ENCODE measurements around the gene RUNX2. TPM values are rescaled to one million over a fixed set of nuclear protein-coding genes. Genes with fewer than 3 reads are reported as not detected.

Gene RUNX2
- total RNA-seq, 1 experiment from 2014 or later, result 7.0 TPM

DNA sequence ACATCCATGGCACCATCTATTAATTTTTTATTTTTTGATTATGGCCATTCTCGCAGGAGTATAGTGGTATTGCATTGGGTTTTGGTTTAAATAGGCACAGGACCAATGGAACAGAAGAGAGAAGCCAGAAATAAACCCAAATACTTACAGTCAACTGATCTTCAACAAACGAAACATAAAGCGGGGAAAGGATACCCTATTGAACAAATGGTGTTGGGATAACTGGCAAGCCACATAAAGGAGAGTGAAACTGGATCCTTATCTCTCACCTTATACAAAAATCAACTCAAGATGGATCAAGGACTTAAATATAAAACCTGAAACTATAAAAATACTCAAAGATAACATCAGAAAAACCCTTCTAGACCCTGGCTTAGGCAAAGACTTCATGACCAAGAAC is 25.3 kb upstream of the RUNX2 start:
- no peak for ATAC-seq
- POLR2A ChIA-PET, result no interaction called here

DNA sequence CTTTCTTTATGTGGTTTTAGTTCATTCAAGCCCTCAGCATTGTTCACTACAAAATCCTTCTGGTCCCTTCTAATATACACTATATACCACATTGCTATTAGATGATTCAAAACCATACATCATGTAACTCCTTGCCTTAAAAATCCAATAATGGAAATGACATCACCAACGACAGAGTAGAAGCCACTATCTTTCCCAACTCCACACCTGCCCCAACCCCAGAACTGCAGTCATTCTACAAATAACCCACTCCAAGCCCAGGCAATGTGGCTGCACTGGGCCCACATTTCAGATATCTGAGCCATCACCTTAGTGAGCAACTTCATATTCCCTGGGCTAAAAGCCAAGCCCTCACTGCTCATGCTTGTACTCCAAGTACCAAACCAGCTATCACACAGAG is 22.6 kb upstream of the RUNX2 start:
- in situ Hi-C loops (cut with HindIII; ENCODE audit: low pct_unique_long_range_greater_than_20kb, low sequenced_read_pairs) (no loop called here), intact Hi-C loops (cut with micrococcal nuclease; ENCODE audit: unreplicated experiment) (no loop called here)
- TF ChIP-seq SIN3A (IDR thresholded peaks at IDR 0.05; ENCODE audit: borderline replicate concordance, insufficient read depth, low read depth, low read length), result no peak
- TF ChIP-seq, protein P1, sequence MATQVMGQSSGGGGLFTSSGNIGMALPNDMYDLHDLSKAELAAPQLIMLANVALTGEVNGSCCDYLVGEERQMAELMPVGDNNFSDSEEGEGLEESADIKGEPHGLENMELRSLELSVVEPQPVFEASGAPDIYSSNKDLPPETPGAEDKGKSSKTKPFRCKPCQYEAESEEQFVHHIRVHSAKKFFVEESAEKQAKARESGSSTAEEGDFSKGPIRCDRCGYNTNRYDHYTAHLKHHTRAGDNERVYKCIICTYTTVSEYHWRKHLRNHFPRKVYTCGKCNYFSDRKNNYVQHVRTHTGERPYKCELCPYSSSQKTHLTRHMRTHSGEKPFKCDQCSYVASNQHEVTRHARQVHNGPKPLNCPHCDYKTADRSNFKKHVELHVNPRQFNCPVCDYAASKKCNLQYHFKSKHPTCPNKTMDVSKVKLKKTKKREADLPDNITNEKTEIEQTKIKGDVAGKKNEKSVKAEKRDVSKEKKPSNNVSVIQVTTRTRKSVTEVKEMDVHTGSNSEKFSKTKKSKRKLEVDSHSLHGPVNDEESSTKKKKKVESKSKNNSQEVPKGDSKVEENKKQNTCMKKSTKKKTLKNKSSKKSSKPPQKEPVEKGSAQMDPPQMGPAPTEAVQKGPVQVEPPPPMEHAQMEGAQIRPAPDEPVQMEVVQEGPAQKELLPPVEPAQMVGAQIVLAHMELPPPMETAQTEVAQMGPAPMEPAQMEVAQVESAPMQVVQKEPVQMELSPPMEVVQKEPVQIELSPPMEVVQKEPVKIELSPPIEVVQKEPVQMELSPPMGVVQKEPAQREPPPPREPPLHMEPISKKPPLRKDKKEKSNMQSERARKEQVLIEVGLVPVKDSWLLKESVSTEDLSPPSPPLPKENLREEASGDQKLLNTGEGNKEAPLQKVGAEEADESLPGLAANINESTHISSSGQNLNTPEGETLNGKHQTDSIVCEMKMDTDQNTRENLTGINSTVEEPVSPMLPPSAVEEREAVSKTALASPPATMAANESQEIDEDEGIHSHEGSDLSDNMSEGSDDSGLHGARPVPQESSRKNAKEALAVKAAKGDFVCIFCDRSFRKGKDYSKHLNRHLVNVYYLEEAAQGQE (IDR thresholded peaks at IDR 0.05; ENCODE audit: insufficient read depth in 1 of 2, low read depth in 2 of 2, low read length in 1 of 2), result no peak
- no peak for TF ChIP-seq TCF7L2 (IDR thresholded peaks at IDR 0.05; ENCODE audit: low read depth, low read length)
- TF ChIP-seq POLR2AphosphoS5 (IDR thresholded peaks at IDR 0.05; ENCODE audit: low read depth, low read length), result no peak
- TF ChIP-seq, protein P2, sequence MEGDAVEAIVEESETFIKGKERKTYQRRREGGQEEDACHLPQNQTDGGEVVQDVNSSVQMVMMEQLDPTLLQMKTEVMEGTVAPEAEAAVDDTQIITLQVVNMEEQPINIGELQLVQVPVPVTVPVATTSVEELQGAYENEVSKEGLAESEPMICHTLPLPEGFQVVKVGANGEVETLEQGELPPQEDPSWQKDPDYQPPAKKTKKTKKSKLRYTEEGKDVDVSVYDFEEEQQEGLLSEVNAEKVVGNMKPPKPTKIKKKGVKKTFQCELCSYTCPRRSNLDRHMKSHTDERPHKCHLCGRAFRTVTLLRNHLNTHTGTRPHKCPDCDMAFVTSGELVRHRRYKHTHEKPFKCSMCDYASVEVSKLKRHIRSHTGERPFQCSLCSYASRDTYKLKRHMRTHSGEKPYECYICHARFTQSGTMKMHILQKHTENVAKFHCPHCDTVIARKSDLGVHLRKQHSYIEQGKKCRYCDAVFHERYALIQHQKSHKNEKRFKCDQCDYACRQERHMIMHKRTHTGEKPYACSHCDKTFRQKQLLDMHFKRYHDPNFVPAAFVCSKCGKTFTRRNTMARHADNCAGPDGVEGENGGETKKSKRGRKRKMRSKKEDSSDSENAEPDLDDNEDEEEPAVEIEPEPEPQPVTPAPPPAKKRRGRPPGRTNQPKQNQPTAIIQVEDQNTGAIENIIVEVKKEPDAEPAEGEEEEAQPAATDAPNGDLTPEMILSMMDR (IDR thresholded peaks at IDR 0.05), result no peak
- ATAC-seq, result no peak
- no TSS peak for BruUV-seq (replicated peaks)
- Histone ChIP-seq H3K4me1 (ENCODE audit: control insufficient read depth, insufficient read depth, low read length) (no peaks in the 10 kb centered on the region), H3K27ac (ENCODE audit: low read length) (no peak overlapping the region), H3K9me3 (ENCODE audit: control insufficient read depth, insufficient read depth, low read depth, low read length) (no peaks in the 10 kb centered on the region), H3K27me3 (ENCODE audit: control insufficient read depth, insufficient read depth, low read length) (no peaks in the 10 kb centered on the region), H3K36me3 (ENCODE audit: control insufficient read depth, insufficient read depth, low read length) (no peaks in the 10 kb centered on the region), H3K4me3 (ENCODE audit: low read depth in 2 of 2, low read length in 2 of 2) (no peak overlapping the region)
- no peak for DNase-seq (ENCODE audit: low read depth, low spot score)
- POLR2A ChIA-PET, result no interaction called here
- CTCF ChIA-PET, result no interaction called here

More for the DNA sequence above, 25.3 kb upstream of the RUNX2 start:
- DNase-seq (ENCODE audit: low read depth, low spot score), result no peak
- intact Hi-C loops (cut with micrococcal nuclease; ENCODE audit: unreplicated experiment) (no loop called here), in situ Hi-C loops (cut with HindIII; ENCODE audit: low pct_unique_long_range_greater_than_20kb, low sequenced_read_pairs) (no loop called here)
- no peaks in the 10 kb centered on the region for H3K9me3 ChIP-seq (ENCODE audit: control insufficient read depth, insufficient read depth, low read depth, low read length)
- H3K27ac ChIP-seq (ENCODE audit: low read length), result no peak overlapping the region
- no TSS peak for BruUV-seq (replicated peaks)
- H3K36me3 ChIP-seq (ENCODE audit: control insufficient read depth, insufficient read depth, low read length), result no peaks in the 10 kb centered on the region
- H3K27me3 ChIP-seq (ENCODE audit: control insufficient read depth, insufficient read depth, low read length), result no peaks in the 10 kb centered on the region
- CTCF ChIA-PET, result no interaction called here
- no peak overlapping the region for H3K4me3 ChIP-seq (ENCODE audit: low read depth in 2 of 2, low read length in 2 of 2)
- no peaks in the 10 kb centered on the region for H3K4me1 ChIP-seq (ENCODE audit: control insufficient read depth, insufficient read depth, low read length)
- no peak for TF ChIP-seq POLR2AphosphoS5 (IDR thresholded peaks at IDR 0.05; ENCODE audit: low read depth, low read length)
- TF ChIP-seq SIN3A (IDR thresholded peaks at IDR 0.05; ENCODE audit: borderline replicate concordance, insufficient read depth, low read depth, low read length), result no peak
- TF ChIP-seq, protein P1 (IDR thresholded peaks at IDR 0.05; ENCODE audit: insufficient read depth in 1 of 2, low read depth in 2 of 2, low read length in 1 of 2), result no peak
- no peak for TF ChIP-seq TCF7L2 (IDR thresholded peaks at IDR 0.05; ENCODE audit: low read depth, low read length)
- TF ChIP-seq, protein P2 (IDR thresholded peaks at IDR 0.05), result no peak
